GM10266 (cell line): ENCODE data around the gene ARHGAP19.

Experiments used
- DNase-seq: peaks from one replicate; pipeline ENCODE4 v3.0.0; 2012; ENCODE audit errors: extremely low spot score
- CTCF ChIP-seq: IDR thresholded peaks from 2 replicates; pipeline ENCODE4 v1.5.1; 2012; ENCODE audit warnings: mild to moderate bottlenecking, low read depth; ENCODE audit not compliant: control insufficient read depth, insufficient read depth; ENCODE audit errors: missing control alignments

ARHGAP19 gene

GRCh38 chr10:97180363-97180755 lies 112.1 kb downstream of the ARHGAP19 start:
- DNase-seq, result no peak
- no peak for TF ChIP-seq CTCF

- peak; percentile 11 for TF ChIP-seq CTCF
- DNase-seq, result no peak
These were observed 112.6 kb downstream of the ARHGAP19 start for GRCh38 chr10:97179731-97180362.

- no peak for TF ChIP-seq CTCF
- DNase-seq, result no peak
These were observed 113.1 kb downstream of the ARHGAP19 start for GRCh38 chr10:97179311-97179710.

- no peak for DNase-seq
- no peak for TF ChIP-seq CTCF
These were observed 114.4 kb downstream of the ARHGAP19 start for GRCh38 chr10:97178074-97178473.

GRCh38 chr10:97176226-97176625 lies 116.2 kb downstream of the ARHGAP19 start:
- TF ChIP-seq CTCF, result no peak
- no peak for DNase-seq

GRCh38 chr10:97175586-97175985 lies 116.9 kb downstream of the ARHGAP19 start:
- DNase-seq, result no peak
- TF ChIP-seq CTCF, result no peak

- DNase-seq, result no peak
- TF ChIP-seq CTCF, result no peak
These were observed 117.5 kb downstream of the ARHGAP19 start for GRCh38 chr10:97174941-97175340.
